ENCODE results near the gene ANKMY2. TPM values are rescaled to one million over a fixed set of nuclear protein-coding genes. Genes with fewer than 3 reads are reported as not detected.

The ANKMY2 gene
- total RNA-seq, 2 experiments from 2014 or later = 3.3 to 5.1 TPM

DNA sequence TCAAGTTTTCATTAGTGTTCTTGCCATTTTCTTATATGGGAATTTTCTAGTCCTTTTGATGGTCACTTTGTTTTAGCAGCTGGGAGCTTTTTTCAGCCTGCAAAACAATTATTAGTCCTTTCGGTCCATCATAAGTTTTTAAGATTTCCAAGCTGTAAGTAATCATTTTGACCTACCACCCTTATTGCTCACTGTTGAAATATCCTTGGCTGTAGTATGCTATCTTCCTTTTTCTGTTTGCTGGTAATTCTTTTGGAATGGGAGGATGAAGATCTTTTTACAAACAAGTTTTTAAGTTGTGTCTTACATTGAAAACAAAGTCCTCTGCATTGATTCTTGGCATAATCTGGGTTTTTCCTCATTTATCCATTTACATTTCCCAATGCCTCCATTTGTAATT is 24.5 kb upstream of the ANKMY2 start:
- no peak for TF ChIP-seq CTCF (IDR thresholded peaks at IDR 0.05)
- no peaks in the 10 kb centered on the region for H3K9me3 ChIP-seq (ENCODE audit: control insufficient read depth in 1 of 2, insufficient read depth in 1 of 2, low read length in 2 of 2)
- H3K27ac ChIP-seq (ENCODE audit: low read depth in 1 of 2, low read length in 2 of 2) = no peak overlapping the region
- peaks cover 24% of the 10 kb centered on the region for H3K4me1 Mint-ChIP-seq (ENCODE audit: low read depth)
- no peak overlapping the region for H3K27ac Mint-ChIP-seq
- H3K27me3 Mint-ChIP-seq = no peaks in the 10 kb centered on the region
- H3K4me3 ChIP-seq (ENCODE audit: low read length) = no peak overlapping the region
- H3K4me3 Mint-ChIP-seq = no peak overlapping the region
- no peak for ATAC-seq (ENCODE audit: poor library complexity)
- CTCF ChIA-PET = no interaction called here
- intact Hi-C loops (cut with DNase I, micrococcal nuclease) = no loop called here
- POLR2A ChIA-PET = no interaction called here
- no peaks in the 10 kb centered on the region for H3K27me3 ChIP-seq (ENCODE audit: control insufficient read depth in 1 of 2, insufficient read depth in 2 of 2, low read length in 2 of 2)
- no peaks in the 10 kb centered on the region for H3K9me3 Mint-ChIP-seq
- peaks cover 68% of the 10 kb centered on the region for H3K36me3 Mint-ChIP-seq (ENCODE audit: low read depth)
- H3K4me1 ChIP-seq (ENCODE audit: insufficient read depth, low read length) = no peaks in the 10 kb centered on the region
- peaks cover 20% of the 10 kb centered on the region for H3K36me3 ChIP-seq (ENCODE audit: insufficient read depth, low read length)
- no peak for DNase-seq

DNA sequence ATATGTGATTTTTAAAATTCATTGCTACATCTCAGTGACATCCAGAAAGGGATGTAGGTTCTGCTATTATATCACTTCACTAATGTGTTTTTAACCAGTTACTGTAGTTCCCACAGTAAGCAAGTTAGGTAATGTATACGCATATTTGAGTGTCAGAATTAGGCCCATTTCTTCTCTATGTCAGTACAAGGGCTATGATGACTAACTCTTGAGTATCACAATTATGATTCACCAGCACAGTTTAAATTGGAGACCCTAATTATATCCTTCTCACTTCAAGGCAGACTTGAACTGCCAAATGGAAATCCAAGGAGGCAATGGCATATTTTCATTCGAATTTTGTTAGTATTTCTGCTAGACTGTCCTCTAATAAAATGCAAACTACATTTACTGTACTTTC is 24.0 kb upstream of the ANKMY2 start:
- Histone ChIP-seq H3K27me3 (ENCODE audit: control insufficient read depth in 1 of 2, insufficient read depth in 2 of 2, low read length in 2 of 2) (no peaks in the 10 kb centered on the region), H3K9me3 (ENCODE audit: control insufficient read depth in 1 of 2, insufficient read depth in 1 of 2, low read length in 2 of 2) (no peaks in the 10 kb centered on the region), H3K4me3 (ENCODE audit: low read length) (no peak overlapping the region), H3K27ac (ENCODE audit: low read depth in 1 of 2, low read length in 2 of 2) (no peak overlapping the region), H3K36me3 (ENCODE audit: insufficient read depth, low read length) (peaks cover 16% of the 10 kb centered on the region), H3K4me1 (ENCODE audit: insufficient read depth, low read length) (no peaks in the 10 kb centered on the region)
- H3K4me3 Mint-ChIP-seq = no peak overlapping the region
- no peaks in the 10 kb centered on the region for H3K9me3 Mint-ChIP-seq
- no peak for DNase-seq
- H3K4me1 Mint-ChIP-seq (ENCODE audit: low read depth) = peaks cover 24% of the 10 kb centered on the region
- no peak for TF ChIP-seq CTCF (IDR thresholded peaks at IDR 0.05)
- ChIA-PET CTCF (no interaction called here), POLR2A (no interaction called here)
- H3K27me3 Mint-ChIP-seq = no peaks in the 10 kb centered on the region
- no peak for ATAC-seq (ENCODE audit: poor library complexity)
- intact Hi-C loops (cut with DNase I, micrococcal nuclease) = no loop called here
- H3K27ac Mint-ChIP-seq = no peak overlapping the region
- H3K36me3 Mint-ChIP-seq (ENCODE audit: low read depth) = peaks cover 67% of the 10 kb centered on the region

DNA sequence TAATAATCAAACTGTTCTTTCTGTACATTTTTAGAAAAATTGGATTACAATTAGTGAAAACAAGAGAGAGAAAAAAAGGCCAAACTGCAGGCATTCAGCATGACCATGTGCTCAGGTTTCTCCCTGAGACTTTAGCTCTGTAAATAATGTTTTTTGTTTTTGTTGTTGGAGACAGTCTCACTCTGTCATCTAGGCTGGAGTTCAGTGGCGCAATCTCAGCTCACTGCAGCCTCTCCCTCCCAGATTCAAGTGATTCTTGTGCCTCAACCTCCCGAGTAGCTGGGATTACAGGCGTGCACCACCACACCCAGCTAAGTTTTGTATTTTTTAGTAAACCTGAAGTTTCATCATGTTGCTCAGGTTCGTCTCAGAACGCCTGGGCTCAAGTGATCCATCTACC is 23.4 kb upstream of the ANKMY2 start:
- DNase-seq (no peak), ATAC-seq (ENCODE audit: poor library complexity) (no peak)
- H3K9me3 Mint-ChIP-seq = no peaks in the 10 kb centered on the region
- Histone ChIP-seq H3K27ac (ENCODE audit: low read depth in 1 of 2, low read length in 2 of 2) (no peak overlapping the region), H3K4me1 (ENCODE audit: insufficient read depth, low read length) (no peaks in the 10 kb centered on the region), H3K4me3 (ENCODE audit: low read length) (no peak overlapping the region), H3K36me3 (ENCODE audit: insufficient read depth, low read length) (peaks cover 15% of the 10 kb centered on the region), H3K9me3 (ENCODE audit: control insufficient read depth in 1 of 2, insufficient read depth in 1 of 2, low read length in 2 of 2) (no peaks in the 10 kb centered on the region), H3K27me3 (ENCODE audit: control insufficient read depth in 1 of 2, insufficient read depth in 2 of 2, low read length in 2 of 2) (no peaks in the 10 kb centered on the region)
- TF ChIP-seq CTCF (IDR thresholded peaks at IDR 0.05) = no peak
- ChIA-PET POLR2A (no interaction called here), CTCF (interaction anchor here (1.3 kb wide), 1 partner anchor 10 kb away, joined by 3 read pairs; no protein-coding TSS in a partner anchor)
- H3K27me3 Mint-ChIP-seq = no peaks in the 10 kb centered on the region
- H3K27ac Mint-ChIP-seq = no peak overlapping the region
- peaks cover 30% of the 10 kb centered on the region for H3K4me1 Mint-ChIP-seq (ENCODE audit: low read depth)
- intact Hi-C loops (cut with DNase I, micrococcal nuclease) = no loop called here
- no peak overlapping the region for H3K4me3 Mint-ChIP-seq
- peaks cover 72% of the 10 kb centered on the region for H3K36me3 Mint-ChIP-seq (ENCODE audit: low read depth)
